ENCODE measurements around the gene STPG2.

The STPG2 gene

DNA sequence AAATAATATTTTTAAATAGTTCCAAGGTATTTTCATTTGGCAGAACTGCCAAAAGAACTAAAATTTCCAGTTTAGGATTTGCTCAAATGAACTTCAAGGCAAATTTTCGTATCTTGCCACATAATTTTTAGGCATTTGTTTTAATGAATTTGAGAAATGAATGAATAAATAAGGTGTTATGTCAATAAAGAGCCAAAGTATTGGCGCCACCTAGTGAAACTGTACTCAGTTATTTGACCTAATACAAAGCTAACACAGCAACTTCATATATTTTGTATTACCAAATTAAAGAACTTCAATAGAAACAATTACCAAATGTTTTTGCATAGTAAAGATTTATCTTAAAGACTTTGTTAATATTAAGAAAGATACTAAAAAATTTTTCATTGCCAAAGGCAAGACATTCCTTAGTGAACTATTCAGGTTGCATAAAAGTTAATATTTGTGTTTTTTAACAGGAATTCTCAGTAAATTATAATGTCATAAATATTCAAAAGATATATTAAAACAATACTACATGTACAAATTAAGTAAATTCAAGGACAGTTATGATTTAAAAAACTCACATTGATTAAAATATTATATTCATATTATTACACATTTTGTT lies 50.3 kb downstream of the STPG2 start:
- FAIRE-seq = no peak

- no peak for FAIRE-seq
Observed at GRCh38 chr4:98081936-98082335, 61.3 kb downstream of the STPG2 start.

- no peak for FAIRE-seq
Observed at GRCh38 chr4:98068495-98068894, 74.8 kb downstream of the STPG2 start.

DNA sequence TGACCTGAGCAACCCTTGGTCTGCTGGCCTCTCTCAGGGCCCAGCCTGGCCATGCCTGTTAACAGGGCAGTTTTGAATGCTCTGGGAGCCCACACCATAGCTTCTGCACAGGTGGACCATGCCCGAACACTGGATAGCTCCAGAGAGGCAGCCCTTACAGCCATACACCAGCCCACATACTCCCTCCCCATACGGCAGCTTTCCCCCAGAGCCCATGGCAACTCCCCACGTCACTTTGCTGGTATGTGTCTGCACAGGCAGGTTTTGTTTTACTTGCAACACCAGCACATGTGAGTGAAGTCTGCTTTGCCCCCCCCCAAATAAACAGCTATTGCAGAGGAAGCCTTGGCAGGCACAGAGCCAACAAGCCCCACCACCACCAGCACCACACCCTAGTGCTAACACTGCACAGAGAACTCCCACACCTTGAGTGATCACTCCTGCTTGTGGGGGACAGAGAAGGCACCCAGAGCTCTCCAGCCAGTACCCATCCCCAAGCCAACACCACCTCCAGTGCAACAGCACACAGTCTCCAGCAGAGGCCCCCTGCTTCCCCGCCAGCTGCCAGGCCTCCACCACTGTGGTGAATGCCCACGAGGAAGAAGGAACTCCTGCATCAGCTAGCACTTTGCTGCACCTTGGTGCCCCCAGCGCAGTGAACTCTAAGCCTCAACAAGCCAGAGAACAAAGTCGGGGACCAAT lies 87.3 kb downstream of the STPG2 start:
- no peak for FAIRE-seq

- FAIRE-seq = no peak
Observed at GRCh38 chr4:98046665-98047064, 96.6 kb downstream of the STPG2 start.

GRCh38 chr4:98030059-98030458 lies 113.2 kb downstream of the STPG2 start:
- no peak for FAIRE-seq

GRCh38 chr4:98027827-98028226 lies 115.4 kb downstream of the STPG2 start:
- FAIRE-seq = no peak

GRCh38 chr4:98026362-98026761 lies 116.9 kb downstream of the STPG2 start:
- no peak for FAIRE-seq

GRCh38 chr4:98006814-98007412 lies 136.4 kb downstream of the STPG2 start:
- no peak for FAIRE-seq

DNA sequence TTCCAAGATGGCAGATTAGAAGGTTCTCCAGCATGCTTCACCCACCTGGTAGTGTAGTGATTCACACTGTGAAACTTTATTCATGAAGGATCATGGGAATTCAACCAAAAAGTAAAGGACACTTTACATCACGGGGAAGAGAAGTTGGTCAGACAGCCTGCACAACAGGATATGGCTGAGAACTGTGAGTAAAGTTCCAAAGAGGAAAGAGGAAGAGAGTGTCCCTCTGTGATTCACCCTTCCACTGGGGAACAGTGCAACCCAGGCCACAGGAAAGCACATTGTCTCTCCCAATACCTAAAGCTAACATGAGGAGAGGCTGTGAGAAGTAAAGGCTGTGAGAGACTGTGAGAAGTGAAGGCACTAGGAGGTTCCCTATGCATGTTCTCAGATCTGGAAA lies 137.2 kb downstream of the STPG2 start:
- no peak for FAIRE-seq

GRCh38 chr4:98000940-98001339 lies 142.3 kb downstream of the STPG2 start:
- no peak for FAIRE-seq

GRCh38 chr4:97998203-97998602 lies 145.1 kb downstream of the STPG2 start:
- FAIRE-seq = no peak

DNA sequence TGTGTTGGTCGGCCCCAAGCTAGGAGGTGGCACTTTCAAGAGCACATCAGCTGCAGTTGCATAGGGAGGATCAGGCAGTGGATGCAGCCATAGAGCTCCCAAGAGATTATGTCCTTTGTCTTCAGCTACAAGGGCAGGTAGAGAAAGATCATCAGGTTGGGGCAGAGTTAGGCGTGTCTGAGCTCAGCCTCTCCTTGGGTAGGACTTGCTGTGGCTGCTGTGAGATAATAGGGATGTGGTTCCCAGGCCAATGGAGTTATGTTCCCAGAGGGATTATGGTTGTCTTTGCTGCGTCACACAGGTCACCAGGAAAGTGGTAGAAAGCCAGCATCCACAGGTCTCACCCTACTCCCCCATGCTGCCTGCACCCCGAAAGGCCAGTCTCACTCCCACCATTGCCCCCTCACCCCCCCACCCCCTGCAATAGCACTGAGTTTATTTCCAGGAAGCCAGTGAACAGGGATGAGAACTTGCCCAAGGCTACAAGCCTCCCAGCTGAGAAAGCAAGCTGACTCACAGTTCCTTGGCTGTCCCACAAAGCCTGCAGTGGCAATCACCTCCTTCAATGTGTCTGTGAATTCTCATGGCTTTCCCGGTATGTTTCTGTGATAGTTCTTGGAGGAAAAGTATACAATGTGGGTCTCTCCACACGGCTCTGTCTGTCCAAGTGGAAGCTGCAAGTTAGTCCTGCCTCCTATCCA lies 148.4 kb downstream of the STPG2 start:
- FAIRE-seq = no peak

DNA sequence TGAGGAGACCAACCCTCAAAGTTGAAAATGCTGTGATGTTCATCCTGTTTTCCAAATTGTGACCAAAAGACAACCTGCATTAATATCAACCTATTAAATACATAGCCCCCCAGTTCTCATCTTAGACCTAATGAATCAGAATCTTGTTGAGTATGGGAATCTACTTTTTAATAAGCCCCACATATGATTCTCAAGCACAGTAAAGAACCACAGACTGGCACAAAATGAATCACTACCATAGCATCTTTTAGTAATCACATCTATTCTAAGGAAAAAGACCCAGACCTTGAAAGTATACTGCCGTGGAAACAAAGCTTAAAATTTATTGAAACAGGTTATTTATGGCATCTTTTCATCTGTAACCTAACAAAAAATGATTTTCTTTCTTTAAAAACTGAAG lies 152.9 kb downstream of the STPG2 start:
- FAIRE-seq = no peak

- FAIRE-seq = peak; percentile 98
Observed at GRCh38 chr4:97987019-97987648, 156.1 kb downstream of the STPG2 start.

- FAIRE-seq = peak; percentile 78
Observed at GRCh38 chr4:97984545-97985131, 158.6 kb downstream of the STPG2 start.

- FAIRE-seq = no peak
Observed at GRCh38 chr4:97978791-97979488, 164.3 kb downstream of the STPG2 start.

- FAIRE-seq = no peak
Observed at GRCh38 chr4:97953171-97953941, 189.9 kb downstream of the STPG2 start.

DNA sequence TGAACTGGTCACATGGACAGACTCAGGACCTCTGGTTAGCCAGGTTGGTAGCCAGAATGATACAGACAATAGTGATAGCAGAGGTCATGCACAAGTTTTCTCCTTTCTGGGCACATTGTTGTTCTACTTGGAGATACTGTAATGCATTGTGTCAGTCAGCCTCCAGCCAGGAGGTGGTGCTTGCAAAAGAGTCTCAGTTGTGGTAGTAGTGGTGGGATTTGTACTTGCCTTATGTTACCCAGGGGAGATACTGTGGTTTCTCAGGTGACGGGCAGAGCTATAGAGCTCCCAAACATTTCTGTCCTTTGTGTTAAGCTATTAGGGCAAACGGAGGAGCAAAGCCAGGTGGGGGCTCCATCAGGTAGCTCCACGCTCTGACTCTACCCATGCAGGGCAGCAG lies 190.5 kb downstream of the STPG2 start:
- no peak for FAIRE-seq

- no peak for FAIRE-seq
Observed at GRCh38 chr4:97950836-97951235, 192.4 kb downstream of the STPG2 start.

DNA sequence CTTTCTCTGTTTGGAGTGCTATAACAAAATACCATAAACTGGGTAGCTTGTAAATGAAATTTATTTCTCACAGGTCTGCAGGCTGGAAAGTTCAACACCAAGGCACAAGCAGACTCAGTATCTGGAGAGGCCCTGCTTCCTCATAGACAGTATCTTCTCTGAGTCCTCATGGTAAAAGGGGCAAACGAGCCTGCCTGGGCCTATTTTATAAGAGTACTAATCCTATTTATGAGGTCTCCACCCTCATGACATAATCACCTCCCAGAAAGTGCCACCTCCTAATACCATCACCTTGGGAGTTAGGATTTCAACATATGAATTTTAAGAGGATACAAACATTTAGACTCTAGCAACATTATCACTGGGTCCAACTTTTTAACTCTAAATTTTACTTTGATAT lies 200.3 kb downstream of the STPG2 start:
- FAIRE-seq = no peak

GRCh38 chr4:97942137-97942536 lies 201.1 kb downstream of the STPG2 start:
- no peak for FAIRE-seq
